Memory B cell (primary cell): Measurements from ENCODE around the gene OXT.
"Not testable (repeated sequence)": the region's sequence is repeated elsewhere in the genome, so short reads cannot be mapped to it uniquely, and the experiment has no call there.

Experiments used
- ATAC-seq: fragments of 150-1000 bp; cut with Tn5 transposase; 2 replicates; pipeline ENCODE4 v1.10.0; 2021; ENCODE audit warnings: low read depth, mild to moderate bottlenecking, moderate library complexity
- DNase-seq, 2 donors: peaks; one replicate each; pipeline ENCODE4 v3.0.0; 2022; ENCODE audit warnings: low spot score in 2 of 2
- H3K27ac Mint-ChIP-seq: one replicate; pipeline ENCODE4 v1.8.0; 2022; ENCODE audit warnings: mild to moderate bottlenecking, moderate library complexity, mixed read lengths
- H3K27me3 Mint-ChIP-seq: one replicate; pipeline ENCODE4 v1.8.0; 2022; ENCODE audit warnings: mixed read lengths
- H3K36me3 Mint-ChIP-seq: one replicate; pipeline ENCODE4 v1.8.0; 2022; ENCODE audit warnings: mild to moderate bottlenecking, mixed read lengths
- H3K4me1 Mint-ChIP-seq: one replicate; pipeline ENCODE4 v1.8.0; 2022; ENCODE audit warnings: mixed read lengths
- H3K4me3 Mint-ChIP-seq: one replicate; pipeline ENCODE4 v1.8.0; 2022; ENCODE audit warnings: mild to moderate bottlenecking, moderate library complexity, mixed read lengths
- H3K9me3 Mint-ChIP-seq: one replicate; pipeline ENCODE4 v1.8.0; 2022; ENCODE audit warnings: mixed read lengths

The OXT gene

DNA sequence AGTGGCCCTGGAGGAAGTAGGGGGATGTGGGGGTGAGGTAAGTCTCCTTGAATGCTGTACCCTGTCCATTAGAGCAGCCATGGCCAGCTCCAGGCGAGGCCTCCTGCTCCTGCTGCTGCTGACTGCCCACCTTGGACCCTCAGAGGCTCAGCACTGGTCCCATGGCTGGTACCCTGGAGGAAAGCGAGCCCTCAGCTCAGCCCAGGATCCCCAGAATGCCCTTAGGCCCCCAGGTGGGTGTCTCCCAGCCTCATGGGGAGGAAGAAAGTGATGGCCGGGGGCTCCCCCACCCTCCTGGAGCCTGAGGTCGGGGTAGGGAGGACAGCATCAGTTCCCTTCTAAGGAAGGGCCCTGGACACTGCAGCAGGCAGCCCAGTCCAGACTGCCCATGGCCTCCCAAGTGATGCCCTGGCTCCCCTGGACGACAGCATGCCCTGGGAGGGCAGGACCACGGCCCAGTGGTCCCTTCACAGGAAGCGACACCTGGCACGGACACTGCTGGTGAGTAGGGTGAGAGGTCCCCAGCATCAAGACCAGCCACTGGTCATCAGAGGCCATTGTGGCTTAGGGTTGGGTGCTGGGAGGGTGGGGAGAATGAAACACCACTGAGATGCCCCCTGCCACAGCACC, 27.0 kb upstream of the OXT start:
- Mint-ChIP-seq H3K4me1 (peaks cover 11% of the 10 kb centered on the region), H3K9me3 (no peaks in the 10 kb centered on the region), H3K36me3 (peaks cover 13% of the 10 kb centered on the region), H3K27me3 (no peaks in the 10 kb centered on the region), H3K4me3 (peak overlapping the region; percentile 48), H3K27ac (peak overlapping the region; percentile 19)
- no peak for ATAC-seq
- no peak for DNase-seq

DNA sequence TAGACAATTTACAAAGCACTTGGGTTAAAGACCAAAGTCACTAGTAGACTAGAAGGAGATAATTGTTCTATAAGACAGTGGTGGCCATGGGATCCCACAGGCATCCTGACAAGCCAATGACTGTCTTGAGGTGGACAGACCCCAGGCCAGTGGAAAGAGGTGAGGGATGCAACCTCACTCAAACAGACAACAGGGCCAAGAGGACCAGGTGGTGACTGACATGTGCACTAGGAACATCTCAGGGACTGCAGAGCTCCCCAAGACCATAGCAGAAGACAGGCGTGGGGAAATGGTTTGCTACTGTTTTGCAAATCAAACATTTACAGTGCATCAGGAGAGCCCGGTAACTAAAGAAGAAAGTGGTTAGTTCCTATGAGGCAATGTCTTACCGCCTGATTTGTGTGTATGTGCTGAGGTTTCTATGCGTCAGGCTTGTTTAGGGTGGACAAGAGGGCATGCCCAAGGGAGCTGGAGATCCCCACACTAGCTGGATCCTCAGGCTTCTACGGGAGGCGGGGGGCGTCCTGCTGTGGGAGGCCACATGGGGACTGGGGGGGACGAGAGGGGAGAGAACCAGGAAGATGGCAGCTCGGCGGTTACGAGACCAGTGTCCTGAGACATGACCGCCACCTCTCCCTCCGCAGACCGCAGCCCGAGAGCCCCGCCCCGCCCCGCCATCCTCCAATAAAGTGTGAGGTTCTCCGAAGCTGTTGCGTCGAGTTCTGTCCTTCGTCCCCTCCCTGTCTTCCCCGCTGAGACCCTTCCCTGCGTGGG, 26.2 kb upstream of the OXT start:
- H3K27me3 Mint-ChIP-seq, result no peaks in the 10 kb centered on the region
- H3K36me3 Mint-ChIP-seq, result peaks cover 13% of the 10 kb centered on the region
- H3K27ac Mint-ChIP-seq, result peak overlapping the region; percentile 89
- H3K9me3 Mint-ChIP-seq, result no peaks in the 10 kb centered on the region
- ATAC-seq (peak; percentile 57), DNase-seq (peak in 1 of 2 donors; percentile 37)
- peak overlapping the region; percentile 89 for H3K4me3 Mint-ChIP-seq
- H3K4me1 Mint-ChIP-seq, result peaks cover 11% of the 10 kb centered on the region

DNA sequence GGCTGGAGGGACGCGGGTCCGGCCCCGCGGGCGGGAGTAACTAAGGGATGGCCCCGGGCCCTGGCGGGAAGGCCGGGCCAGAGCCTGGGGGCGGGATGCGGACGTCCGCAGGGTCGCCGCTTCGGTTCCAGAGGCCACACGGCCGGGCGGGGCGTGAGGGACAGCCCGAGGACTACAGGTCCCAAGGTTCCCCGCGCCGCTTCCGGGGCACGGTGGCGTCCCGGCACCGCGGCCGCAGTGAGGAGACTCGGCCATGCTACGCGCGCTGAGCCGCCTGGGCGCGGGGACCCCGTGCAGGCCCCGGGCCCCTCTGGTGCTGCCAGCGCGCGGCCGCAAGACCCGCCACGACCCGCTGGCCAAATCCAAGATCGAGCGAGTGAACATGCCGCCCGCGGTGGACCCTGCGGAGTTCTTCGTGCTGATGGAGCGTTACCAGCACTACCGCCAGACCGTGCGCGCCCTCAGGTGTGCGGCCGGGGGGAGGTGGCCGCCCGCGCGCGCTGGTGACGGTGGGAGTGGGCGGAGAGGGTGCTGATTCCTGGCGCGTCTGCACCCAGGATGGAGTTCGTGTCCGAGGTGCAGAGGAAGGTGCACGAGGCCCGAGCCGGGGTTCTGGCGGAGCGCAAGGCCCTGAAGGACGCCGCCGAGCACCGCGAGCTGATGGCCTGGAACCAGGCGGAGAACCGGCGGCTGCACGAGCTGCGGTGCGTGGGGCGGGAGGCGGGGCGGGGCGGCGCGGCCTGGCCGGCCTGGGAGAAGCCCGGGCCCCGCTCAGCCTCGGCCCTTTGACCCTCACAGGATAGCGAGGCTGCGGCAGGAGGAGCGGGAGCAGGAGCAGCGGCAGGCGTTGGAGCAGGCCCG, 25.4 kb upstream of the OXT start, which contains the start of gene MRPS26:
TSS of gene MRPS26 (plus strand) at position 237 of the 861 bp plus-strand sequence. CDS start at position 254, 17 bp downstream.
- H3K27ac Mint-ChIP-seq, result peak within 1 kb of the TSS; percentile 89
- peaks cover 11% of the 10 kb centered on the region for H3K4me1 Mint-ChIP-seq
- peak within 1 kb of the TSS; percentile 89 for H3K4me3 Mint-ChIP-seq
- no peaks in the 10 kb centered on the region for H3K9me3 Mint-ChIP-seq
- peaks cover 11% of the 10 kb centered on the region for H3K36me3 Mint-ChIP-seq
- peak; percentile 67 to 82 for DNase-seq
- no peaks in the 10 kb centered on the region for H3K27me3 Mint-ChIP-seq
- ATAC-seq, result peak; percentile 85

DNA sequence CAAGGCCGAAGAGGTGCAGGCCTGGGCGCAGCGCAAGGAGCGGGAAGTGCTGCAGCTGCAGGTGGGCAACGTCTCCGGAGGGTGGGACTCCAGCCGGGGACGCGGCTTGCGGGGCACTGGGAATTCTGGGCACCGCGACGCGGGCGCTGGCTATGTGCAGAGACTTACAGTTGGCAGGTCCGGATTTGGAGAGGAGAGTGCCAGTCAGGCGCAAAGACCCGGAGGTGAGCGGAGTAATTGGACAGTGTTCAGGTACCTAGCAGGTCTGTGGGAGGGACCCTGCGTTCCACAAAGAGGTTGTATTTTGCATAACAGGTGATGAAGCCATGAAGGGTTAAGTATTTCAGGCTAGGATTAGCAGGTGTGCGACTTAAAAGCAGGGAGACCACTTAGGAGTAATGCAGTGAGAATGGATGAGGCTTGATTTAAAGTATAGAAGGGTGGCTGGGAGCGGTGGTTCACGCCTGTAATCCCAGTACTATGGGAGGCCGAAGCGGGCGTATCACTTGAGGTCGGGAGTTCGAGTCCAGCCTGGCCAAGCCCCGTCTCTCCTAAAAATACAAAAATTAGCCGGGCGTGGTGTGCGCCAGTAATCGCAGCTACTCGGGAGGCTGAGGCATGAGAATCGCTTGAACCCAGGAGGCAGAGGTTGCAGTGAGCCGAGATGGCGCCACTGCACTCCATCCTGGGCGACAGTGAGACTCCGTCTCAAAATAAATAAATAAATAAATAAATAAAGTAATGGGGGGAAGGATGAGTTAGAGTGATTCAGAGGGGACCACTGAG, 24.6 kb upstream of the OXT start:
- H3K9me3 Mint-ChIP-seq, result no peaks in the 10 kb centered on the region
- H3K27me3 Mint-ChIP-seq, result no peaks in the 10 kb centered on the region
- peak overlapping the region; percentile 89 for H3K4me3 Mint-ChIP-seq
- peaks cover 11% of the 10 kb centered on the region for H3K4me1 Mint-ChIP-seq
- no peak for ATAC-seq
- no peak for DNase-seq
- H3K36me3 Mint-ChIP-seq, result peaks cover 7% of the 10 kb centered on the region
- H3K27ac Mint-ChIP-seq, result peak overlapping the region; percentile 89

DNA sequence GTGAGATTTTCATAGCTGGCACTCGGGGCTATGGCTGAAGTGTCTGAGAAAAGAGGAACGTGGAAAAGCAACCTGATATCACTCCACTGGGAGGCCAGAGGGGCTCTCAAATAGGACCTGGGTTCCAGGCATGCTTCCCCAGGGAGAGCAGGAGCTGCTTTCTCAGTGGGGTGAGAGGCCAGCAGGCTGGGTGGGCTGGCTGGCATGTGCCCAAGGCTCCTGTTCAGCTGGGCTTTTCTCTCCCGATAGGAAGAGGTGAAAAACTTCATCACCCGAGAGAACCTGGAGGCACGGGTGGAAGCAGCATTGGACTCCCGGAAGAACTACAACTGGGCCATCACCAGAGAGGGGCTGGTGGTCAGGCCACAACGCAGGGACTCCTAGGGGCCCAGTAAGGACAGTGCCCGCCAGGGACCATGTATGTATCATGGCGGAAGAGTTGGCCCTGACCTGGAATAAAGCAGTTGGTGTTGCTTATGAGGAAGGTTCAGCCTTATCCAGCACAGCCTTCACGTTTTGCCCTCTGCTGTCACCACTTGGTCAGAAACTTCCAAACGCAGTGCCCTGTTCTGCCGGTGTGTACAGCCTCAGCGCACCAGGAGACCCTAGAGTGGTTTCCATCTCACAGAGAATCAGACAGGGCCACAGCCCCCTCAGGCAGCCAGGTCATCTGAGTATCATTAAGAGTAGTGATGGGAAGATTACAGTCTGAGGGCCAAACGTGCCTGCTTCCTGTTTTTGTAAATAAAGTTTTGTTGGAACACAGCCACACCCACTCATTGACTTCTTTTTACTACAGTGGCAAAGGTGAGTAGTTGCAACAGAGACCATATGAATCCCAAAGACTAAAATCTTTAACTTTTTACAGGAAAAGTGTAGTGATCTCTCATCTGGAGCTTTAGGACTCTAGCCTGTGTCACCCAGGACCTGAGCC, 23.7 kb upstream of the OXT start:
- Mint-ChIP-seq H3K4me1 (peaks cover 11% of the 10 kb centered on the region), H3K27ac (no peak overlapping the region), H3K27me3 (no peaks in the 10 kb centered on the region), H3K4me3 (peak overlapping the region; percentile 54), H3K9me3 (no peaks in the 10 kb centered on the region), H3K36me3 (peaks cover 6% of the 10 kb centered on the region)
- no peak for ATAC-seq
- DNase-seq, result no peak

DNA sequence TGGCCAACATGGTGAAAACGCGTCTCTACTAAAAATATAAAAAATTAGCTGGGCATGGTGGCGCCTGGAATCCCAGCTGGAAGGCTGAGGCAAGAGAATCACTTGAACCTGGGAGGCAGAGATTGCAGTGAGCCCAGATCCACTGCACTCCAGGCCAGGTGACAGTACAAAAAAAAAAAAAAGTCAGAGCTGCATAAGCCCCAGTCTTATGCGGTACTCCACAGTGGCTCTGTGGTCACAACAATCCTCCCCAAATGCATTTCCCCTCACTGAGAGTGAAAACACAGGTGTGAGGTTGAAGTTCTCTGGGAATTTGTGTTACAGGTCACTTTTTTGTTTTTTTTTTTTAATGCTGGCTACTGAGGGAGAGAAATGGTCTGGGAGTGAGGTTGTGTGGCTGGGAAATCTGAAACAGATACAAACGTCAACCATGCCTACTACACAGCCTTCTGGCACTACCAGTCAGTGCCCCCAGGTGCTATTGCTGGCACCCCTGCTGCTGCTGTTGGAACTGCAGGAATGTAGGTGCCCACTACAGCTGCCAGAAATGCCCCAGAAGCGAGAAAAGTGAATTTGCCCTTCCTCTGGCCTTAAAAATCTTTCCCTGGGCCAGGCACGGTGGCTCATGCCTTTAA, 19.9 kb upstream of the OXT start:
- Mint-ChIP-seq H3K9me3 (no peaks in the 10 kb centered on the region), H3K27me3 (no peaks in the 10 kb centered on the region), H3K4me3 (no peak overlapping the region), H3K27ac (no peak overlapping the region), H3K36me3 (peaks cover 6% of the 10 kb centered on the region), H3K4me1 (peaks cover 7% of the 10 kb centered on the region)
- peak; percentile 52 for ATAC-seq
- DNase-seq, result no peak

DNA sequence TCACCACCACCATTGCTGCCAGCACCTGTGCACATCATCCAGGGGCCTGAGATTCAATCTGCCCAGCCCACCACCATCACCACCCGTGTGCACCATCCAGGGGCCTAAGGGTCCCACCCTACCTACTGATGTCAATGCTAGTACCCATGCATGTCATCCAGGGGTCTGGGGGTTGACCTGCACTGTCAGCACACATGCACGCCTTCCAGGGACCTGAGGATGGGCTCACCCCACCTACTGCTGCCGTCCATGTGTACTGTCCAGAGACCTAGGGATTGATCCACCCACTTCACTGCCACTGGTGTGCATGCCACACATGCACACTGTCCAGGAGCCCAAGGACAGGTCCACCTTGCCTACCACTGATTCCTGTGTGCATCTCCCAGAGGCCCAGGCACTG, 11.9 kb upstream of the OXT start:
- Mint-ChIP-seq H3K4me3 (no peak overlapping the region), H3K9me3 (no peaks in the 10 kb centered on the region), H3K27ac (no peak overlapping the region), H3K27me3 (no peaks in the 10 kb centered on the region), H3K4me1 (peaks cover 4% of the 10 kb centered on the region), H3K36me3 (no peaks in the 10 kb centered on the region)
- ATAC-seq (no peak), DNase-seq (no peak)

DNA sequence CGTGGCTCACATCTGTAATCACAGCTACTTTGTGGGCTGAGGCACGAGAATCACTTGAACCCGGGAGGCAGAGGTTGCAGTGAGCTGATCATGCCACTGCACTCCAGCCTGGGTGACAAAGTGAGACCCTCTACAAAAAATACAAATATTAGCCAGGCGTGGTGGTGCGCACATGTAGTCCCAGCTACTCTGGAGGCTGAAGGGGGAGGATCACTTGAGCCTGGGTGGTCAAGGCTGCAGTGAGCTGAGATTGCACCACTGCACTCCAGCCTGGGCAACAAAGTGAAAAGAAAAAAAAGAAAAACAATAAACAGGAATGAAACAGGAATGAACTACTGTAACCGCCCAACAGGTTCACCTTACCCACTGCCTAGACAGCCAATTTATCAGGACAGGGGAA, 7.3 kb upstream of the OXT start:
- H3K4me1 Mint-ChIP-seq, result peaks cover 18% of the 10 kb centered on the region
- not testable (repeated sequence) for H3K9me3 Mint-ChIP-seq, H3K36me3 Mint-ChIP-seq, DNase-seq, H3K27me3 Mint-ChIP-seq, H3K4me3 Mint-ChIP-seq, H3K27ac Mint-ChIP-seq, ATAC-seq

DNA sequence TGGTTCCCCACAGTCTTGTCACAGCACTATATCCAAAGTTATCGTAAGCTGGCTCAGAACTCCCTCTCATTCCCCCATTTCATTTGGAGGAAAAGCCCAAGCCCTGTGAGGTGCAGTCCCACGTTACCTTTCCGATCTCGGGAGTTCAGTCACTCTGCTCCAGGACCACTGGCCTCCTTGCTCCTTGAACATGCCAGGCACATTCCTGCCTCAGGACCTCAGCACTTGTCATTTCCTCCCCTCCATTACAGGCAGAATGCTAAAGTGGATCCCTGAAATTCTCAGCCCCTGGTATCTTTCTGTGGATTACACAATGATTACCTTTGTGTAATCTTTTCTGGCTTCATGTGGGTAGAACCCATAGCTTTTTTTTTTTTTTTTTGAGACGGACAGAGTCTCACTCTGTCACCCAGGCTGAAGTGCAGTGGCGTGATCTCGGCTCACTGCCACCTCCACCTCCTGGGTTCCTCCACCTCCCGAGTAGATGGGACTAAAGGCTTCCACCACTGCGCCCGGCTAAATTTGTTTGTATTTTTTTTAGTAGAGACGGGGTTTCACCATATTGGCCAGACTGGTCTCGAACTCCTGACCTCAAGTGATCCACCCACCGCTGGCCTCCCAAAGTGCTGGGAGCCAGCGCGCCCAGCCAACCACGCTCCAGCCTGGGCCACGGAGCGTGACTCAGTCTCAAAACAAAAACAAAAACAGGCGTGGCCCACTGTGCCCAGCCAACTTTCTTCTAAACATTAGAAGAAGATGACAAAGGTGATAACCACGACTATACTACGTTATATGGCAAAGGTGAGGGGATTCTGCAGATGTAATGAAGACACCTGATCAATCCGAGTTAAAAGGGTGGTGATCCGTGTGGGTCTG, 4.0 kb upstream of the OXT start:
- Mint-ChIP-seq H3K9me3 (no peaks in the 10 kb centered on the region), H3K4me3 (no peak overlapping the region), H3K27me3 (no peaks in the 10 kb centered on the region), H3K27ac (no peak overlapping the region), H3K4me1 (peaks cover 21% of the 10 kb centered on the region), H3K36me3 (no peaks in the 10 kb centered on the region)
- DNase-seq (no peak), ATAC-seq (no peak)

DNA sequence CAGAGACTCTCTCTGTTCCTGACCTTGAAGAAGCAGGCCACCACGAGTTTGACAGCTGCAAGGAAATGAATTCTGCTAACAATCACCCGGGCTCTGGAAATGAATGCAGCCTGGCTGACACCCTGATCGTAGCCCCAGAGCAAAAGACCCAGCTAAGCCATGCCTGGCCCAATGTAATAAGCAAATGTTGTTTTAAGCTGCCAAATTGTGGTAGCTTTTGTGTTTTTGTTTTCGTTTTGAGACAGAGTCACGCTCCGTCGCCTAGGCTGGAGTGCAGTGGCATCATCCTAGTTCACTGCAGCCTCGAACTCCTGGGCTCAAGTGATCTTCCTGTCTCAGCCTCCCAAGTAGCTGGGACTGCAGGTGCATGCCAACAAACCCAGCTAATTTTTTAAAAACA, 3.3 kb upstream of the OXT start:
- no peak for ATAC-seq
- H3K9me3 Mint-ChIP-seq, result no peaks in the 10 kb centered on the region

DNA sequence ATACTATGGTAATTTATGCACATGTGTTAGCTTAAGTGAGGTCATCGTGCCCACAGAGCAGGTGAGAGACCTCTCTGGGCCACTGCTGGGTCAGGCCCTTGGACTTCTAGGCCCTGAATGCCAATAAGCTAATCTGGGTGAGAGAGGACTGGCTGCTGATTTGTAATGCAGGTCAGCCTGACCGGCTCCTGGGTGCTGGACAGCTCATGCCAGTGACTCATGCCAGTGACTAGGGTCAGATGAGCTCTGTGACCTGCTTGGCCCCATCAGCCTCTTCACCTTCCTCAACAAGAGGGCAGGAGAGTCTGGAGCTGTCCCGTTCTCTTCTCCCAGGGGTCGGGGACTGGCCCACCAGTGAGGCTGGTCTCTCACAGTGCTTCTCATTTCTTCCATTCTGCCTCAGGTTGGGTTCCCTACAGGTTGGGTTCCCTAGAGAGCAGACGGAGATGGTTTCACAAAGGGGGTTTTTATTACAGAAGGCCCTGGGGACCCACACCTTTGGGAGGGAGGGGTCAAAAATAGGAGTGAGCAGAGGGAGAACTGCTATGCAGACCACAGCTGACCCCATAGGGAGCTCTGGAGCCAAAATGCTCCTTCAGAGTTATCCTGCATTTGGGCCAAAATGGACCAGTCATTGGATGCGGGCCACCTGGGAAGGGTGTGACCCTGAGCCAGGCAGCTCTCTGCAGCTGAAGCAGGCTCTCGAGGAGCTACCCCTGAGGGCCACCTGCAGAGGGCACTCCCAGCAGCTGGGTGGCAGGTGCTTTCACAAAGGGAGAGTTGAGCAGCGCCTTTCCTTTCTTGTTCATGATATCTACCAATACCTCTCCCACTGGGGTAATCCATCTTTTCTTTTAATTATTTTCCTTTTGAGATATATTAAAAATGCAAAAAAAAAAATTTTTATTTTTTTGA, 2.2 kb upstream of the OXT start:
- H3K27ac Mint-ChIP-seq, result peak overlapping the region; percentile 42
- H3K36me3 Mint-ChIP-seq, result no peaks in the 10 kb centered on the region
- no peak for DNase-seq

More for the DNA sequence above, 3.3 kb upstream of the OXT start:
- Mint-ChIP-seq H3K27ac (no peak overlapping the region), H3K27me3 (no peaks in the 10 kb centered on the region), H3K4me3 (no peak overlapping the region), H3K4me1 (peaks cover 22% of the 10 kb centered on the region), H3K36me3 (no peaks in the 10 kb centered on the region)
- no peak for DNase-seq

More for the DNA sequence above, 2.2 kb upstream of the OXT start:
- ATAC-seq, result peak; percentile 31
- no peaks in the 10 kb centered on the region for H3K27me3 Mint-ChIP-seq
- no peak overlapping the region for H3K4me3 Mint-ChIP-seq
- H3K4me1 Mint-ChIP-seq, result peaks cover 22% of the 10 kb centered on the region
- H3K9me3 Mint-ChIP-seq, result no peaks in the 10 kb centered on the region
